ENCODE data around the gene TMIGD1. TPM values are rescaled to one million over a fixed set of nuclear protein-coding genes. Genes with fewer than 3 reads are reported as not detected.

Gene TMIGD1
- total RNA-seq, 2 experiments from 2014 or later = not detected

DNA sequence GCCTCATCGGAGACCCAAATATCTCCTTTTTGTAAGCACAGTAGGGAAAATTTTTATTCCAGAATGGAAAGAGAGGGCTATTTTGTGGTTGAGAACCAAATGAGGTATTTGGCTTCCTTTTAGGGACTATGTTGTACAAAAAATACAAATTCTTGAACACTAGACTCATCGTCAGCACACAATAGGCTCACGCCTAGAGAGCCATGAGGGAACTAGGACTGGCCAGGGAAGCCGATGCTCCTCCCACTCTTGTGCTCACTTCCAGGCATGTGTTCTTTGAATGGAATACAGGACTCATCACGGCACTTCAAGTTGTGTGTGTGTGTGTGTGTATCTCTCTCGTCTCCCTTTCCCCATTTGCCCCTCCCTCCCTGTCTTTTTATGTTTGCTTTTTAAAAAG, 24.3 kb downstream of the TMIGD1 start:
- POLR2A ChIA-PET = no interaction called here
- CTCF ChIA-PET = no interaction called here

DNA sequence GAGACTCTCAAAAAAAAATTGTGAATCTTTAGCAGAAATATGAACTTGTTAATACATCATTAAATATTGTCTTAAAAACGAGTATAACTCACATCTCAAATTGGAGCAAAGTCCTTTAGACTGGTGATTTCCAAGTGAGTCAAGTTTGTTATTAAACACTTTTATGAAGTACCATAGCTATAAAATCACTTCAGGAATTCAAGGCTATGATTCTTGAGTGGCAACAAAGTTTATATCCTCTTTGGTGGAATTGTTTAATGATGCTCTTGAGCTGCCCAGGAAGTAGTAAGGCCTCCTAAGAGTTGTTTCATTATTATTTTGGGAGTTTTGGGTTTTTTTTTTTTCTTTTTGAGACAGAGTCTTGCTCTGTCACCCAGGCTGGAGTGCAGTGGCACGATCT, 25.5 kb downstream of the TMIGD1 start:
- POLR2A ChIA-PET = no interaction called here
- CTCF ChIA-PET = interaction anchor here (0.7 kb wide), 1 partner anchor 25 kb away, joined by 3 read pairs; no protein-coding TSS in a partner anchor

DNA sequence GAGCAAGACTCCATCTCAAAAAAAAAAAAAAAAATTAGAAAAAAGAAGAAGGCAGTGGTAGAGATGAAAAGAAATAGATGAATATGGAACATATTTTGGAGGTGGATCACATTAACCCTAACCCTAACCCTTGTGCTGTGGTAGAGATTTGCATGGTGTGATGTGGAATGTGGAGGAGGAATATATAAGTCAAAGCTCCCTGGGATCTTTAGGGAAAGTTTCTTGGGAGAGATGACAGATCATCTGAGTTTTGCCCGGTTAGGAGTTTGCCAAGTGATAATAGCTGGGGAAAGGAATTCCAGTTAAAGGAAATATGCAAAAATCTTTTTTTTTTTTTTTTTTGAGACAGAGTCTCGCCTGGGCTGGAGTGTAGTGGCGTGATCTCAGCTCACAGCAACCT, 29.1 kb downstream of the TMIGD1 start:
- POLR2A ChIA-PET = no interaction called here

DNA sequence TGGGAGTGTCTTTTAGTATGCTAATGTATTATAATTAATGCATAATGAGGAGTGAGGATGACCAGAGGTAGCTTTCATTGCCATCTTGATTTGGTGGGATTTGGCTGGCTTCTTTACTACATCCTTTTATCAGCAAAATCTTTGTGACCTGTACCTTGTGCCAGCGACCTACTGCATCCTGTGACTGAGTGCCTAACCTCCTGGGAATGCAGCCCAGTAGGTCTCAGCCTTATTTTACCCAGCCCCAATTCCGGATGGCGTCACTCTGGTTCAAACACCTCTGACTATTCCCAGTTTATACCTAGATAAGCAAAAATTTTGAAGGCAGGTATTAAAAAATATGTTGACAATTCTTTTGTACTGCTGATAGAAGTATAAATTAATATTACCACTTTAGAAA, 31.6 kb downstream of the TMIGD1 start:
- POLR2A ChIA-PET = no interaction called here
- CTCF ChIA-PET = interaction anchor here (1.5 kb wide), 1 partner anchor 24 kb away, joined by 3 read pairs; no protein-coding TSS in a partner anchor

More for the DNA sequence above, 29.1 kb downstream of the TMIGD1 start:
- CTCF ChIA-PET = interaction anchor here (0.6 to 1.3 kb wide), 4 partner anchors 10 to 1332 kb away, joined by 3 to 4 read pairs (median 3); no protein-coding TSS in a partner anchor

DNA sequence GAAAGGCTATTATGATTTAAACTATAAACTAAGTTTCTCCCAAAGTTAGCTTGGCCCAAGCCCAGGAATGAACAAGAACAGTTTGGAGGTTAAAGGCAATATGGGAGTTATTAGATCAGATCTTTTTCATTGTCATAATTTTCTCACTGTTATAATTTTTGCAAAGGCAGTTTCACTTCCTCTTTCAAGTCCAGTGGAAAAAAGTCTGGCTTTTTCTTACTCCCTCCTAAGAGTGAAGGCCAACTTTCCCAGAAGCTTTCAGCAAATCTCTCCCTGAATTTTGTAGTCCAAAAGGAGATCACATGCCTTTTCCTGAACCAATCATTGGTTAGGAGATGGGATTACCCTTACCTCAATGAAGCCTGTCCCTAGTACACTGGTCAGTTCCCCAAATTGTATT, 33.0 kb downstream of the TMIGD1 start:
- ChIA-PET CTCF (no interaction called here), POLR2A (interaction anchor here (0.6 kb wide), 1 partner anchor 154 kb away, joined by 5 read pairs; no protein-coding TSS in a partner anchor)

DNA sequence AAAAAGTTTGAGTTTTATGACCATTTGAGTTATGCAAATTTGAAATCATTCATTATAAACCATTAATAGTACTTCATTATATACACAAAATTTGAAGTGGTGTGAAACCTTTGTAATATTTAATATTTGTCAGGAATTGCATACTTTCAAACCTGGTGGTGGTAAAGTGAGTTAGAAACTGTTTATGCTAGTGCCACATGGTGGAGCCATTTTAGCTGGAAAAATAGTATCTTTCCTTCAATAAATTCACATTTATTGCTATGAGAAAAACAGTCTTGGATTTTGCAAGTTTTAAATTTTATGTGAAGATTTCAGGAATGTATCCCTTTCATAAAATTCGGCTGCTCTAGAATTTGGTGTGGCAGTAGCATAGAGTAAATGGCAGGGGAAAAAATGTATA, 34.9 kb downstream of the TMIGD1 start:
- CTCF ChIA-PET = no interaction called here
- POLR2A ChIA-PET = no interaction called here

DNA sequence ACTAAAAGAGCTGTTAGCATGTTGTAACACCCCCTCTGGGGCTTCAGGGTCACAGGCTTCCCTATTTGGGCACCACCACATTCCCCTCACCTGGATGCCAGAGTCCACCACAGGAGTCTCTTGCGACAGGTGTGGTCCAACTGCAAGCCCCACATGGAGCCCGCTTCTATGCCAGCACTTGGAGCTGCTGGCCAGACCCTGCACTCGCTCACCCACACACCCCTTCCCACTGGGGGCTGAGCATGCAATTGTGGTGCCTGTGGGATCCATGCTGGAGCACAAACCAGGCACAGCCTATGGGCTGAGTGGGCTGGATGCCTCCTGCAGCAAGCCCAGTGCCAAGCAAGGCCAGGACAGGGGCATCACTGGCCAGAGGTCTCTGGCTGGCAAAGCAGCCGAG, 36.1 kb downstream of the TMIGD1 start:
- ChIA-PET POLR2A (no interaction called here), CTCF (no interaction called here)

DNA sequence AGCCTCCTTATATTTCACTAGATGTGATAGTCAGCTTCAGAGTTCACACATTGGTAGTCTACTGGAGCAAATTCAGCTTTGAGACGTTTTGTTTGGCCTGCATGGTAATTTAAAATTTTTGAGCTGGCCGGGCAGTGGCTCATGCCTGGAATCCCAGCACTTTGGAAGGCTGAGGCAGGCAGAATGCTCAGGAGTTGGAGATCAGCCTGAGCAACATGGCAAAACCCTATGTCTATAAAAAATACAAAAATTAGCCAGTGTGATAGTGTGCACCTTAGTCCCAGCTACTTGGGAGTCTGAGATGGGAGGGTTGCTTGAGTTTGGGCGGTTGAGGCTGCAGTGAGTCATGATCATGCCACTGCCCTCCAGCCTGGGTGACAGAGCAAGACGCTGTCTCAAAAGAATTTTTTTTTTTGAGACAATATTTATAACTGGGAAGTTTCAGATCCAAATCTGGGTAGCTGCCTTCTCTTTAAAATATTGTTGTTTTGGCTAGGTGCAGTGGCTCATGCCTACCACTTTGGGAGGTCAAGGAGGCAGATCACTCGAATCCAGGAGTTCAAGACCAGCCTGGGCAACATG, 37.3 kb downstream of the TMIGD1 start:
- ChIA-PET POLR2A (no interaction called here), CTCF (interaction anchor here (0.7 kb wide), 1 partner anchor 66 kb away, joined by 3 read pairs; no protein-coding TSS in a partner anchor)

DNA sequence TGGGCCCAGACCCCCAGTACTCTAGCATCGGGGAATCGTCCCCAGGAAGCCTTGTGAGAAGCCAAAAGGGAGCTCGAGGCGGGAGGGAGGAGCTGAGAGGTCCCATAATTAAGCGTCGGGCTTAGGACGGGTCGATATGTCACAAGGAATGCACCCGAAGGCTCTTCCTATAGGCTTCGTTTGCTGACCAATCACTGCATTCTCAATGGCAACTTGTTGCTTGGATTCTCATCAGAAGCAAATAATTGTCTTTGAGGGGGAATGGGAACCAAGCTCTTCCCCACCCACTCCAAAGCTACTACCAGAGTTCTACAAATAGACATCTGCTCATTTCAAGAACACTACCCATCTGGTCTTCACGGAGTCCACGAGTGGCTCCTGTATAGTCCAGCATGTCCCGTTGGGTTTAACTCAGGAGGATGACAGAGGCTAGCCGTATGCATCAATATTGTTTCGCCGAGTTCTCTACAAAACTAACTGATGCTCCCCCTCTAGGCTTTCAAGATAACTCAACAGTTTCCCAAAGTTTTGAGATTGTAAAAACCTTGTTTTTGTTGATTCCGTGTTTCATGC, 41.5 kb downstream of the TMIGD1 start:
- ChIA-PET POLR2A (interaction anchor here (0.6 to 2.0 kb wide), 4 partner anchors 31 to 86 kb away, joined by 3 to 8 read pairs (median 6); no protein-coding TSS in a partner anchor), CTCF (interaction anchor here (0.6 to 2.3 kb wide), 7 partner anchors 15 to 188 kb away, joined by 3 to 15 read pairs (median 5); no protein-coding TSS in a partner anchor)

DNA sequence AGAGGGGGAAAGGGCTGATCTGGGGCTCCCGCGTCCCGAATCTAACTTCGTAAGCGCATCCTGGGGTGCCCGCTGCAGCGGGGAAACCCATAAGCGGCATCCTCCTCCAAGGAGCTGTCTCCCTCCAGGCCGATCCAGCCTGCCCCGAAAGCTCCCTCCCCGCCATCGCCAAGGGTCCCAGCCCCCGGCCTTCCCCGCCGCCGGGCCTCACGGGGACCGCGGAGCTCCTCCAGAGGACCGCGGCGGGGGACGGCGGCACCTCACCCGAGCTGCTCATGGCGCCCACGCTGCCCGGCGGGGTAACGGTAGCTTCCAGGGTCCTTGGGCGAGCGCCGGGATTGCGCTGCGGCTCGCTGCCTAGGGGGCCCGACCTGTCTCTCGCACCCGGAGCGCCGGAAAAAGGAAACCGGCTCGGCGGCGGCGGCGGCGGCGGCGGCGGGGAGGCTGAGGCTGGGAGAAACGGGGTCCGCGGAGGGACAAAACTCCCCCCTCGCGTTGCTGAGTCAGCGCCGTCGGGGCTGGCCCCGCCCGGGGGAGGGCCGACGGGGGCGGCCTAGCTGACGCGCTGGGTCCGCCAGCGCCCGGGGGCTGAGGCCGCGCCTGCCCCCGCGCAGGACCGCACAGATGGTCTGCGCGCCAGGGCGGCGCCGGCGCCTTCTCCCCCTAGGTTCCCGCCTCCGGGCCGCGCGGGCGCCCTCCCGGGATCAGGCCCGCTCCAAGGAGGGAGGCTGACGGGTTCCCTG, 42.1 kb downstream of the TMIGD1 start, which contains the start of gene BLMH:
Gene BLMH (minus strand): TSS at position 402 of the 743 bp plus-strand sequence. CDS start 125 bp downstream, at position 277.
- ChIA-PET CTCF (interaction anchor here (0.5 to 2.3 kb wide), 12 partner anchors 16 to 187 kb away, joined by 3 to 15 read pairs (median 3); no protein-coding TSS in a partner anchor), POLR2A (interaction anchor here (0.5 to 2.0 kb wide), 10 partner anchors 12 to 119 kb away, joined by 3 to 8 read pairs (median 4); partner anchors contain the start of gene CPD)

DNA sequence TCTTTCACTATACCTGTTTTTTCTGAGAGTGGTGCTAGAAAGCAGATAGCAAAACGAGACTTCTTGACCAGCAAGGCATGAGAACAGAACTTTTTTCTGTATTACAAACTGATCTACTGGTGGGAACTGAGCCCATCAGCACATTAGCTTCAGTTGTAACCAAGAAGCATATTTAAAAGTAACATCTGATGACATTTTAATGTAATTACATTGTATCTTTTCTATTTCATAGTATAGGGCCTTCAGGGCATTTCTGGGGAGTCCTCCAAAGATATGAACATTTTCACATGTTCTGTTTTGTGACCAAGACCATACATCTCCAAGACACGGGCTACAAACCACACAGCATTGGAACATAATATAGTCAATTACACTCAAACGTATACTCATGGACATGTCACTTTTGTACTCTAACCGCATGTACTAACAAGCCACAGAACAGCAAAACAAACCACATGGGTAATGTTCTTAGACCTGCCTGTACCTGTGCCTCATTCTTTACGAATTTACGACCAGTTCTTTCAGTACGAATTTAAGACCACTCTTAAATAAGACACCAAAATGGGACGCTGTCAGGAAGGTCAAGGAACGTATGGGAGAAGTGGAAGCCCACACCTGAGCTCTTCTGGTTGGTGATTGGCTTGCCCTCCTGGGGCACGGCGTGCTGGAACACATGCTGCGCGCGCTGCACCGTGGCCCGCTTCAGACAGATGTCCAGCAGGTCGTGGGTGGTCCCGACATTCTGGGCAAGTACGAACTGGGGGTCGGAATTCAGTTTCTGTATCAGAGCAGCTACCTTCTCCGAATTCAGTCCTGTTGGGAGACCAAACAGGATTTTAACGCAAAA, 42.9 kb downstream of the TMIGD1 start:
- ChIA-PET POLR2A (interaction anchor here (0.7 to 2.0 kb wide), 6 partner anchors 32 to 119 kb away, joined by 3 to 8 read pairs (median 4); partner anchors contain the start of gene CPD), CTCF (interaction anchor here (0.6 to 2.3 kb wide), 11 partner anchors 13 to 186 kb away, joined by 3 to 15 read pairs (median 4); no protein-coding TSS in a partner anchor)

DNA sequence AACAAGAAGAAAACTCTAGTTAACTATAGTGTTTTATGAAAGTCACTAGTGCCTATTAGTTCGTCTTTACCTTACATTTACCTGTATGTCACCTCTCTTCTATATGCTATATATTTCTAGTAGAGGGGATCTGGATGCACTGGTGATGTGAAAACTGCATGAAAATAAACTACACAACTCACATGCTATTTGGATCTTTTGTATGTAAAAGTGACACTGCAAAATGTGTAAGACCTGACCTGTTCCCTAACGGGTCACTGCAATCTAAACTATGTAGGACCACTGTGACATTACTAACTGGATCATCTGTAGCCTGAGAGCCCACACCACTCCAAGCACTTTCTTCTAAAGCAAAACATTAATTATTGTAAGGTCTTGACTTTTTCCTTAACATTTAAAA, 43.8 kb downstream of the TMIGD1 start:
- POLR2A ChIA-PET = no interaction called here
- CTCF ChIA-PET = interaction anchor here (0.6 to 2.3 kb wide), 2 partner anchors 14 to 40 kb away, joined by 4 to 6 read pairs; no protein-coding TSS in a partner anchor

DNA sequence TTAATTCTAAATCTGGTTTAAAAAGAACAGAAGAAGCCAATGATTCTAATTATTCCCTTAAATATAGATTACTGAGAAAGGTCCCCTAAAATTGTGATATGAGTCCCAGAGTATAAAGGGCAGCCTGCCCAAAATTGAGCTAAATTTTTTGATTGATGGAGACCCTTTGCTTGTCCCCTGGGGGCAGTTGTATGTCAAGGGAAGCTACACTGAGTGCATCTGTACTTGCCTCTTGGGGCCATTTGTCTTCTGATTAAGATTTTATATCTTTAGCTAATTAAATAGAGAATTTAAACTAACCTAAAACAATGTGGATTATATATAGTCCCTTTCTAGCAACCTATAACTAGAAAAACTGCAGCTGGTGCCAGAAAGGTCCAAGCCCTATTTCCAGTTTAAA, 54.7 kb downstream of the TMIGD1 start:
- ChIA-PET CTCF (interaction anchor here (1.2 kb wide), 1 partner anchor 154 kb away, joined by 5 read pairs; no protein-coding TSS in a partner anchor), POLR2A (no interaction called here)

DNA sequence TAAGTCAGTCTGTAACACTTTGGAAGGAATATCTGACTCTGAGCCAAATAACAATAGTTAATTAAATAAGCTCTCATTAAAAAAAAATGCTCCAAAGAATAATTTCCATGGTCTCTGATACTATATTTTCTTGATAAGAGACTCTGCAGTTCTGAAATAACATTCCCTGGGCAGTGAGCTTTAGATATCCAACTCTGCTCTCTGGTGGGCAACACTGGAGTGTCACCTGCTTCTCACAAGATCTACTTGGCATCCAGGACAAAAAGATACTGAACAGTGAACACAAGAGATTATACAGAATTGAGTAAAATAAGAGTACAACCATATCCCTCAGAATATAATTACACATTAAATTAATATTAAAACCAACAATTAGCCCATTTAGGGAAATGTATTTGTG, 55.8 kb downstream of the TMIGD1 start:
- ChIA-PET CTCF (interaction anchor here (0.9 kb wide), 1 partner anchor 11 kb away, joined by 4 read pairs; no protein-coding TSS in a partner anchor), POLR2A (interaction anchor here (0.6 kb wide), 1 partner anchor 160 kb away, joined by 3 read pairs; no protein-coding TSS in a partner anchor)

DNA sequence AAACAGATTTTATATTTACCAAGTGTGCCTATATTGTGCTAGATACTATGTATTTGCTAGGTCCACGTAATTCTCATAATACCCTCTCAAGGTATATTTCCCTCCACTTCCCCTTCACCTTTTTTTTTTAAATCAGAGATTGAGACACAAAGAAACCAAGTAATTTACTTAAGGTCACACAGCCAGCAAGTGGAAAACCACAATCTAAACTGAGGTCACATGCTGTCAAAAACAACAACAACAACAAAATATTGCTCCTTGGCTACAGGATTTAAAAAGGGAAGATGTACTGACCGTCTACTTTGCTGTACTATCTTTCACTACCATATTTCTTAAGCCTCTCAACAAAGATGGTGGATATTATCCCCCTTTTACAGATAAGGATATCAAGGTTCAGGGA, 57.9 kb downstream of the TMIGD1 start:
- ChIA-PET POLR2A (no interaction called here), CTCF (no interaction called here)

DNA sequence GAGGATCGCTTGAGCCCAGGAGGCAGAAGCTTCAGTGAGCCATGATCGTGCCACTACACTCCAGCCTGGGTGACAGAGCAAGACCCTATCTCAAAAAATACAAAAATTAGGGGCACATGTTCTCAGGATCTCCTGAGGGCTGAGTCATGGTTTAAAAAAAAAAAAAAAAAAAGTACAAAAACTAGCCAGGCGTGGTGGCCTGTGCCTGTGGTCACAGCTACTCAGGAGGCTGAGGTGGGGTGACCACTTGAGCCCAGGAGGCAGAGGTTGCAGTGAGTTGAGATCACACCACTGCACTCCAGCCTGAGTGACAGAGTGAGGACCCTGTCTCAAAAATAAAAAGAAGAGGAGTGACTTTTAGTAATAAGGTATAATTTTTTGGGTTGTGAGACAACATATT, 59.0 kb downstream of the TMIGD1 start:
- ChIA-PET CTCF (interaction anchor here (0.7 kb wide), 1 partner anchor 149 kb away, joined by 3 read pairs; no protein-coding TSS in a partner anchor), POLR2A (no interaction called here)

DNA sequence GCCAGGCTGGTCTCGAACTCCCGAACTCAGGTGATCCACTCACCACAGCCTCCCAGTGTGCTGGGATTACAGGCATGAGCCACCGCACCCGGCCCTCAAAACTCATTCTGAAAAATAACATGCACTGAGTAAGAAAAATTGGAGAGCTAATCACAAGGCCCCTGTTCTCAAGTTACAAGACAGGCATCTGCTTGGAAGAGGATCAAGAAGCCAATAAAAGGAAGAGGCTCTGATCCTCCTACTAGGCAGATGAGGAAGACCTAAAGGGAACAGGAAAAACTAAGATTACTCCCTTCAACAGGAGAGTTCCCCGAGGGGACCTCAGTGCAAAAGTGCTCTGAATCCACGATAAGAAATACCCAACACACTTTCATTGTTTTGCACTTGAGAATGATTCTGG, 60.5 kb downstream of the TMIGD1 start:
- POLR2A ChIA-PET = no interaction called here
- CTCF ChIA-PET = no interaction called here

DNA sequence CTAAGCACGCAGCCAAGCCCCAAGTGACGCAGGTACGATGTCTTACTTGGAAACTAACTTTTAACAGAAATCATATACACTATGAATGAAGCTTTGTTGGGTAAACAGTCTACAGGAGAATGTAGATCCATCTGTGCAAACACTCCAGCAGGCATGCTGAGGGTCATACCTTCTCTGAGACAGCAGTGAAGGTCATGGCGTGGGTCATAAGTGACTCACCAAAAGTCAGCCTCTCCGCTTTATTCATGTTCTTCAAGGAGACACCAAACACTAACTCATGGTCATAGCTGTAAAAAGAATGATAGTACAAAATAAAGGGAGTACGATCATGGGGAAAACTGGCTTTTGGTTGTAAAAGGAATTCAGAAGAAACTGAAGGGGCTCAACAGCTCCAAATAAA, 62.8 kb downstream of the TMIGD1 start:
- ChIA-PET POLR2A (no interaction called here), CTCF (no interaction called here)

DNA sequence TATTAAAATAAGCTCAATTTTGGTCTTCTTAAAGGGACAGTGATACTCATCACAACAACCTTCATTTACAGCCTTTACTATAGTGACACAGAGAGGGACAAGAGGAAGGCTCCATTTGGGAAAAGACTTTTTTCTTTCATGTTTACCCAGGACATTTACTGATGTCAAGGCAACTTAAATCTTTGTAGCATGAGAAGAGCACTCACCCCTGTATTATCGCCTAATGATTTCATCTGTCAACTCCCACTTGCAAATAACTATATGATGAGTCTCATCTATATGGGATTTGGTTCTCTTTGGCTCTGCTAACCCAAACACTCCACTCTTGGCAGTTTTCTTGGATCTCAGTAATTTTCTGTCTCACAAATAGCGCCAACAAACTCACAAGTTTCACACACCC, 66.2 kb downstream of the TMIGD1 start:
- POLR2A ChIA-PET = no interaction called here
- CTCF ChIA-PET = no interaction called here
